ENCODE measurements around the gene PDE1C.

The PDE1C gene

GRCh38 chr7:31702354-31702753 is 367.9 kb downstream of the PDE1C start:
- DNase-seq (ENCODE audit: low read depth, low spot score) = no peak

All from ELF-1 (cell line).